Measurements from ENCODE around the gene VTI1A.

- no peak for TF ChIP-seq EZH2phosphoT487 (IDR thresholded peaks at IDR 0.05; ENCODE audit: low read length)
- TF ChIP-seq EZH2 (optimal IDR thresholded peaks at IDR 0.05; ENCODE audit: low read depth, low read length) = no peak
- TF ChIP-seq CTCF (IDR thresholded peaks at IDR 0.05; ENCODE audit: low read length) = no peak
Observed at GRCh38 chr10:112713411-112713810, 266.4 kb downstream of the VTI1A start.
